Hepatocyte (in vitro differentiated cells): ENCODE data around the gene TBC1D22B.

Experiments used
- EZH2 ChIP-seq: fragments of 200-600 bp; sonication (generic); IDR thresholded peaks from 2 replicates; pipeline ENCODE4 v1.6.1; 2016; ENCODE audit warnings: antibody characterized with exemption, mild to moderate bottlenecking, borderline replicate concordance
- TF ChIP-seq, protein P1 (sequence below): fragments of 200-600 bp; sonication (generic); IDR thresholded peaks from 2 replicates; pipeline ENCODE4 v1.5.1; 2016; ENCODE audit warnings: antibody characterized with exemption, mild to moderate bottlenecking; ENCODE audit not compliant: poor library complexity

DNA sequence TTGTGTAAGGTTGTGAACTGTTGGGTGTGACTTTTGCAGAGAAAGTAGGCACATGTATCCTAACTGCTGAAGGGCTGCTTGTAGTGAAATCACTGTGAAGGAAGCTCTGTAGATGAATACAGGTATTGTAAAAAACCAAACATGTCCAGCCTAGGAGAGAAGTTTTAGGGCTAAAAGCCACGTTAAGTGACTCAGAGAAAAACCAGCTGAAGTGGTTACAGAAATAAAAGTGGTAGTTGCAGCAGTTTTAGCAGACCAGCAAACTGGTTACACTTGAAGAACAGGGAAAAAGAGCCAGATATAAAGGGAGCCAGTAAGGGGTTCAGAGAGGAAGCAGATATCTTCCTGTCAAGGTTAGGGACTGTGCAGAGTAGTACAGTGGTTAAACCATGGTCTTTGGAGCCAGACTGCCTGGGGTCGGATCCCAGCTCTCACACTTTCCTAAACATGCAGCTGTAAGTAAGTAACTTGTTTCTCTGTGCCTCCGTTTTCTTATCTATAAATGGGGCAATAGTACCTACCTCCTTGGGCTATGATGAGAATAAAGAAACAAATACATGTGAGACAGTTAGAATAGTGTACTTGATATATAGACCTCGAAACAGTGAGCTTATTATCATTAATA lies 62.4 kb downstream of the TBC1D22B start:
- TF ChIP-seq, protein P1, sequence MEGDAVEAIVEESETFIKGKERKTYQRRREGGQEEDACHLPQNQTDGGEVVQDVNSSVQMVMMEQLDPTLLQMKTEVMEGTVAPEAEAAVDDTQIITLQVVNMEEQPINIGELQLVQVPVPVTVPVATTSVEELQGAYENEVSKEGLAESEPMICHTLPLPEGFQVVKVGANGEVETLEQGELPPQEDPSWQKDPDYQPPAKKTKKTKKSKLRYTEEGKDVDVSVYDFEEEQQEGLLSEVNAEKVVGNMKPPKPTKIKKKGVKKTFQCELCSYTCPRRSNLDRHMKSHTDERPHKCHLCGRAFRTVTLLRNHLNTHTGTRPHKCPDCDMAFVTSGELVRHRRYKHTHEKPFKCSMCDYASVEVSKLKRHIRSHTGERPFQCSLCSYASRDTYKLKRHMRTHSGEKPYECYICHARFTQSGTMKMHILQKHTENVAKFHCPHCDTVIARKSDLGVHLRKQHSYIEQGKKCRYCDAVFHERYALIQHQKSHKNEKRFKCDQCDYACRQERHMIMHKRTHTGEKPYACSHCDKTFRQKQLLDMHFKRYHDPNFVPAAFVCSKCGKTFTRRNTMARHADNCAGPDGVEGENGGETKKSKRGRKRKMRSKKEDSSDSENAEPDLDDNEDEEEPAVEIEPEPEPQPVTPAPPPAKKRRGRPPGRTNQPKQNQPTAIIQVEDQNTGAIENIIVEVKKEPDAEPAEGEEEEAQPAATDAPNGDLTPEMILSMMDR = no peak
- TF ChIP-seq EZH2 = no peak
